Activated CD4-positive, alpha-beta T cell treated with anti-CD3 and anti-CD28 coated beads, Interleukin-2, amount 10 ng/mL, durations not matched to agents 7 days and 5 days (primary cell): Measurements from ENCODE around the gene C1orf146. TPM values are rescaled to one million over a fixed set of nuclear protein-coding genes. Genes with fewer than 3 reads are reported as not detected.
"Not testable (repeated sequence)": the region's sequence is repeated elsewhere in the genome, so short reads cannot be mapped to it uniquely, and the experiment has no call there.

ENCODE experiments used
- CTCF ChIA-PET: fragments of 350-600 bp; sonication (Branson Sonifier 250); formaldehyde crosslinking; loops from one replicate; lab custom pipeline; 2021; ENCODE audit warnings: antibody characterized with exemption; lab: Charles Lee
- POLR2A ChIA-PET: fragments of 350-600 bp; sonication (Branson Sonifier 250); formaldehyde crosslinking; loops from one replicate; lab custom pipeline; 2021; ENCODE audit warnings: antibody characterized with exemption; lab: Charles Lee
- DNase-seq: peaks from one replicate; pipeline ENCODE4 v3.0.0-alpha.2; 2020
- H3K27ac Mint-ChIP-seq: one replicate; pipeline ENCODE4 v1.8.0; 2021; ENCODE audit warnings: mild to moderate bottlenecking, moderate library complexity, mixed read lengths
- H3K27me3 Mint-ChIP-seq: one replicate; pipeline ENCODE4 v1.8.0; 2021; ENCODE audit warnings: mixed read lengths
- H3K36me3 Mint-ChIP-seq: one replicate; pipeline ENCODE4 v1.8.0; 2021; ENCODE audit warnings: low read depth, mixed read lengths
- H3K4me1 Mint-ChIP-seq: one replicate; pipeline ENCODE4 v1.8.0; 2021; ENCODE audit warnings: mixed read lengths
- H3K4me3 Mint-ChIP-seq: one replicate; pipeline ENCODE4 v1.8.0; 2021; ENCODE audit warnings: mild to moderate bottlenecking, moderate library complexity, mixed read lengths
- H3K9me3 Mint-ChIP-seq: one replicate; pipeline ENCODE4 v1.8.0; 2021; ENCODE audit warnings: mixed read lengths
- total RNA-seq, 2 experiments: library from RNA; stranded (reverse); gene quantifications; one replicate each; pipeline ENCODE4 v1.2.3, GENCODE V29; 2021

Gene C1orf146
- total RNA-seq, 2 experiments from 2014 or later, result not detected

- POLR2A ChIA-PET, H3K27me3 Mint-ChIP-seq, DNase-seq, H3K4me3 Mint-ChIP-seq, H3K9me3 Mint-ChIP-seq, CTCF ChIA-PET, H3K27ac Mint-ChIP-seq: not testable (repeated sequence)
- peaks cover 79% of the 10 kb centered on the region for H3K36me3 Mint-ChIP-seq
- H3K4me1 Mint-ChIP-seq, result peaks cover 12% of the 10 kb centered on the region
Observed at GRCh38 chr1:92279781-92280180, 62.1 kb downstream of the C1orf146 start.

DNA sequence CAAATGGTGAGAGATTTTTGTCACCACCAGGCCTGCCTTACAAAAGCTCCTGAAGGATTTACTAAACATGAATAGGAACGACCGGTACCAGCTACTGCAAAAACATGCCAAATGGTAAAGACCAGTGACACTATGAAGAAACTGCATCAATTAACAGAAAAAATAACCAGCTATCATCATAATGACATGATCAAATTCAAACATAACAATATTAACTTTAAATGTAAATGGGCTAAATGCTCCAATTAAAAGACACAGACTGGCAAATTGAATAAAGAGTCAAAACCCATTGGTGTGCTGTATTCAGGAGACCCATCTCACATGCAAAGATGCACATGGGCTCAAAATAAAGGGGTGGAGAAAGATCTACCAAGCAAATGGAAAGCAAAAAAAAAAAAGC lies 63.7 kb downstream of the C1orf146 start:
- Mint-ChIP-seq H3K36me3 (peaks cover 84% of the 10 kb centered on the region), H3K4me1 (peaks cover 12% of the 10 kb centered on the region), H3K27ac (peak overlapping the region; percentile 31)
- CTCF ChIA-PET, result interaction anchor here (0.7 kb wide), 1 partner anchor 56 kb away, joined by 4 read pairs; no protein-coding TSS in a partner anchor
- H3K4me3 Mint-ChIP-seq, POLR2A ChIA-PET, H3K27me3 Mint-ChIP-seq, H3K9me3 Mint-ChIP-seq, DNase-seq: not testable (repeated sequence)

GRCh38 chr1:92291372-92291999 lies 73.8 kb downstream of the C1orf146 start:
- H3K4me1 Mint-ChIP-seq, result peaks cover 22% of the 10 kb centered on the region
- no peak overlapping the region for H3K4me3 Mint-ChIP-seq
- peak; percentile 39 for DNase-seq
- peaks cover 49% of the 10 kb centered on the region for H3K36me3 Mint-ChIP-seq
- H3K9me3 Mint-ChIP-seq, result no peaks in the 10 kb centered on the region
- no peak overlapping the region for H3K27ac Mint-ChIP-seq
- ChIA-PET POLR2A (no interaction called here), CTCF (interaction anchor here (0.5 to 0.6 kb wide), 2 partner anchors 293 to 295 kb away, joined by 3 read pairs; no protein-coding TSS in a partner anchor)
- H3K27me3 Mint-ChIP-seq, result no peaks in the 10 kb centered on the region

Other genes starting within 250 kb of the C1orf146 start
- gene EPHX4, start 187.9 kb upstream of the C1orf146 start, total RNA-seq, result not detected
- gene SETSIP, start 142.5 kb upstream of the C1orf146 start, total RNA-seq, result not detected
- 1 to 10 TPM; 1.6 to 2.7 TPM for gene BTBD8, start 137.6 kb upstream of the C1orf146 start, total RNA-seq
- 10 to 100 TPM; 14.2 to 18.2 TPM for gene GLMN, start 81.1 kb downstream of the C1orf146 start, total RNA-seq
- gene RPAP2, start 81.1 kb downstream of the C1orf146 start, total RNA-seq, result 10 to 100 TPM; 28.1 to 35.3 TPM